Duodenal mucosa (tissue), 2 donors: ENCODE measurements around the gene PTPRF.

Source experiments
- H3K27ac ChIP-seq: one replicate; pipeline ENCODE4 v1.7.0; 2013; ENCODE audit warnings: low read depth, low read length
- H3K27me3 ChIP-seq, 2 donors: one replicate each; pipeline ENCODE4 v1.7.0; 2013; ENCODE audit warnings: low read length in 2 of 2, control low read depth in 1 of 2; ENCODE audit not compliant: insufficient read depth in 2 of 2, control insufficient read depth in 1 of 2
- H3K36me3 ChIP-seq, 2 donors: one replicate each; pipeline ENCODE4 v1.7.0; 2013; ENCODE audit warnings: low read length in 2 of 2, control low read depth in 1 of 2; ENCODE audit not compliant: insufficient read depth in 2 of 2, control insufficient read depth in 1 of 2
- H3K4me1 ChIP-seq, 2 donors: one replicate each; pipeline ENCODE4 v1.7.0; 2013; ENCODE audit warnings: low read length in 2 of 2, control low read depth in 1 of 2; ENCODE audit not compliant: insufficient read depth in 2 of 2, control insufficient read depth in 1 of 2
- H3K4me3 ChIP-seq, 2 donors: one replicate each; pipeline ENCODE4 v1.7.0; 2013; ENCODE audit warnings: low read length in 2 of 2, low read depth in 1 of 2
- H3K9ac ChIP-seq, 2 donors: one replicate each; pipeline ENCODE4 v1.7.0; 2013; ENCODE audit warnings: low read length in 2 of 2, low read depth in 1 of 2
- H3K9me3 ChIP-seq, 2 donors: one replicate each; pipeline ENCODE4 v1.7.0; 2013; ENCODE audit warnings: low read length in 2 of 2, control low read depth in 1 of 2; ENCODE audit not compliant: control insufficient read depth in 1 of 2

PTPRF gene

DNA sequence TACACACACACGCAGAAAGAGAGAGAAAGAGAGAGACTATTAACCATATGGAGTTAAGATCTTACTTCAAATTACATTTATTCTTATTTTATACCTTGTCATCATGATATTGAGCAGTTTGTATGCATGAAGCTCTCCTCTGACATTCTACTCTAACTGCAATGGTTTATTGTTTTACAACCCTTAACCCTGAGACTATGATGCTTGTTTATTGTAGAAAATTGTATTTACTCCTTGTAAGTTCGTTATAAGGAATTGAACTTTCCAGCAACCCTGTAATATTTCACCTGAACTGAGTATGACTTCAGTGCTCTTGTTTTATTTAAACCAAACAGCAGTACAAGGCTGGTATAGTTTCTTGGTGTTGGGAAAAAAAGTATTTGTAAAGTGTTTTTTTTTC is 18.6 kb upstream of the PTPRF start:
- no peak overlapping the region for H3K9ac ChIP-seq
- H3K4me3 ChIP-seq, result no peak overlapping the region
- no peak overlapping the region for H3K27ac ChIP-seq
- no peaks in the 10 kb centered on the region for H3K4me1 ChIP-seq
- H3K27me3 ChIP-seq, result no peaks in the 10 kb centered on the region
- H3K36me3 ChIP-seq, result no peaks in the 10 kb centered on the region
- H3K9me3 ChIP-seq, result peaks cover 0 to 4% of the 10 kb centered on the region in 2 donors

DNA sequence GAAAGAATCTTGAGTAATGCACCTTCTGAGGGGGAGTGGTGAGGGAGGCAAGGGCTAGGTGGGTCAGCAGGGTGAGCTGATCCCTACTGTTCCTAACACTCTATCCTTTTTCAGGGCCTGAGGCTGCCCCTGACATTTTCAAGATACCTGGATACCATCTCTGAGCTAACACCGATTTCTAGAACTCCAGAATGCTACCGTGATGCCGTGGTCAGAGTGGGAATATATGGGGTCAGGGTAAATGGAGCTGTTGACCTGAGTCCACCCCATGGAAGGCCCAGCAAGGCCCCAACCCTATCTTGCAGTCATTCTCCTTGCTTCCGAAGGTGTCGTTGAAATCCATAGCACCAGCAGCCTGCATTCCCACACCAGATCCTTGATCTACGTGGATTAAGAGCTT is 18.0 kb upstream of the PTPRF start:
- H3K4me1 ChIP-seq, result no peaks in the 10 kb centered on the region
- H3K9ac ChIP-seq, result no peak overlapping the region
- no peak overlapping the region for H3K4me3 ChIP-seq
- H3K27me3 ChIP-seq, result no peaks in the 10 kb centered on the region
- no peak overlapping the region for H3K27ac ChIP-seq
- H3K9me3 ChIP-seq, result peaks cover 0 to 4% of the 10 kb centered on the region in 2 donors
- H3K36me3 ChIP-seq, result no peaks in the 10 kb centered on the region

DNA sequence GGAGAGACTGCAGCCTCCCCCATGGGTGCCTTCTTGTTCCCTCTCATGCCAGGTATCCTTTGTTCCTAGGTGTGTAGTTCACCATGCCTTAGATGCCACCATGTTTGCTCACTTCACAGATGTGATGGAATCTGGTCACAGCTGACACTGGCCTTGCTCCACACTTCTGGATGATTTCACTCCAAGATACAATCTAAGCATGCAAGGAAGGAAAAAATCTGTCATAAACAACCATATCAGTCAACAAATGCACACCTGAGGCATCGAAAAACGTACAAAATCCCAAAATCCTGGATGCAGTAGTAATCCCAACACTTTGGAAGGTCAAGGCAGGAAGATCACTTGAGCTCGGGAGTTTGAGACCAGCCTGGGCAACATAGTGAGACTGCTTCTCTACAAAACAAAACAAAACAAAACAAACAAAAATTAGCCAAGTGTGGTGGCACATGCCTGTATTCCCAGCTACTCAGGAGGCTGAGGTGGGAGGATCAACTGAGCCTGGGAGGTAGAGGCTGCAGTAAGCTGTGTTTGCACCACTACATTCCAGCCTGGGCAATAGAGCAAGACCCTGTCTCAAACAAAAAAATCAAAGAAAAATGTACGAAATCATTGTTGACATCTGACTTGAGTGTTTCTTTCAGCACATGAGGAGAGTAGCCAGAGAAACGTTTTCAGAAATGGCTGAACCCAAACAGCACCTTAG is 17.1 kb upstream of the PTPRF start:
- Histone ChIP-seq H3K4me3 (no peak overlapping the region), H3K27me3 (no peaks in the 10 kb centered on the region), H3K36me3 (no peaks in the 10 kb centered on the region), H3K4me1 (no peaks in the 10 kb centered on the region), H3K9ac (no peak overlapping the region), H3K9me3 (peaks cover 0 to 4% of the 10 kb centered on the region in 2 donors), H3K27ac (no peak overlapping the region)

DNA sequence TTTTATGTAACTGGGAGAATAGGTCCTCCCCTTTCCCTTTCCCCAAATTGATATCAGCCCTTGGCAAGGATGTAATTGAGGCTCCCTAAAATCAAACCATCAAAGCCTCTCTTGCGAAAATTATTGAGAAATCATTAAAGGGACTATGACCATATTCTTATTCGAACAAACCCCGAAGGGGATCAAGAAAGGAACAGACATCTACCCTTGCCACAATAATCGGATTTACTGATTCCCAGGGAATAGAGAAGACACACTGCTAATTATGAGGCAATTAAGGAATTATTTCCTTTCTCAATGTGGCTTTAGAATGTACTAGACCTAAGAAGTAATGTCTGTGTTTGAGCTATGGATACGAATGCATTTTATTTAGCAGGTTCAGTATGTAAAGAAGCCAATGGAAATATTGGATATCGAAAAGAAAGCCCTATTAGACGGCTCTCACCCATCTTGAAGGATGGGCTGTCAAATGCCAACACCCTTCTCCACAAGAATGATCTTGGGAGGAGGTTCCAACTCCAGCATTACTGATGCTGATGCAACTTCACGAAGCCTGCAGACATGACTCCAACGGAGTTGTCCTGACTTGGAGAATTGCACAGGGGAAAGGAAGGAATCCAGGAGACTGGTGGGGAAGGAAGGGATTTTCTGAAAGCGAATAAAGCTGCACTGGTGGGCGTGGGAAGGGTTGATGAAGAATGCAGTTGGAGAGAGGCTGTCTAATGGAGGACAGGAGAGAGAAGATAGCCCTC is 11.6 kb upstream of the PTPRF start:
- Histone ChIP-seq H3K27me3 (peaks cover 0 to 5% of the 10 kb centered on the region in 2 donors), H3K4me1 (peaks cover 7 to 13% of the 10 kb centered on the region in 2 donors), H3K4me3 (no peak overlapping the region), H3K27ac (no peak overlapping the region), H3K36me3 (no peaks in the 10 kb centered on the region), H3K9ac (no peak overlapping the region), H3K9me3 (no peaks in the 10 kb centered on the region)

DNA sequence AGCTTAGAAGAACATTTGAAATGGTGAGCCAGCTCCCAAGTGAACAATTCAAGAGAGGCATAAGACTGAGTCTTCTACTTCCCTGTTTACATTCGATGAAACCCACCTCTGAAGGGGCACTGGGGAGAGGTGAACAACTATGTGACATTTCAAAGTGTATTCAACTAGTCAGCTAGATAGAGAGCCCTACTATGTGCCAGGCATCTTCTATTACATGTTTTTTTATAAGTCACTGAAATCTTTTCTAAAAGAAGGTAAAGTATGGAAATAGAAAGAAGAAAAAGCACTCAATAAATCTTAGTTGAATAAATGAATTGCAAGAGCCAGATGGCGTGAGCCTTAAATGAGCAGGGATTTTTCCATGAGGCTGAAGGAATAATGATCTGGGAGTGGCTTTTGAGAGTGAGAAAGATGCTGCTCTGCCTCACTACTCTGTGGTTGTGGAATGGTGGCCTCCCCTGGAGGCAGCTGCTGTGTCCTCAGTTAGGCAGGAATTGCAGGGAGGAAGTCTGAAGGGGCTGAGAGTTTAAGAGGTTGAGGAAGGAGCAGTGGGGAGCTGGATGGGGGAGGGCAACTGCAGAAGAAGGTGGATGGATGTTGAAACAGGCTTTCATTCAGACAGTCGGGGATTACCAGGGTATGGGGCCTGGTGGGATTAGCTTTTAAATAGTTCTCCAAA is 10.4 kb upstream of the PTPRF start:
- Histone ChIP-seq H3K9me3 (no peaks in the 10 kb centered on the region), H3K27ac (no peak overlapping the region), H3K36me3 (no peaks in the 10 kb centered on the region), H3K27me3 (peaks cover 0 to 5% of the 10 kb centered on the region in 2 donors), H3K4me3 (no peak overlapping the region), H3K4me1 (peaks cover 11 to 17% of the 10 kb centered on the region in 2 donors), H3K9ac (no peak overlapping the region)

DNA sequence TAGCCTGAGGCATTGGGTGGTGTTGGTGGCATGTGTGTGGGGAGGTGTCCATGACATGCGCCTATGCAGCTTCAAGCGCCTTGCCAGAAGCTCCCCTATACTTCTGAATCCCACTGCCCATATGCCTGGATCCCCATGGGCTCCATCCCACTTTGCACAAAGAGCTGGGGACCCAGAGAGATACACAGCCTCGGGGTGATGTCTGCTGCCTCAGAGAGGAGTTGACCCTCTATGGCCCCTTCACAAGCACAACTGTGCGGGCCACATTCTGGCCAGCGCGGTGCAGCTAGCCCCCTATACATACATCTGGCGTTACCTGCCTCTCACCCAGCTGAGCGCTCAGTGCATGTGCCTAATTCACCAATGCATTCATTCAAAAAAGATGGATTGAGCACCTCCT is 9.6 kb upstream of the PTPRF start:
- H3K27ac ChIP-seq, result no peak overlapping the region
- H3K4me3 ChIP-seq, result no peak overlapping the region
- H3K4me1 ChIP-seq, result peaks cover 14 to 17% of the 10 kb centered on the region in 2 donors
- peaks cover 0 to 5% of the 10 kb centered on the region in 2 donors for H3K27me3 ChIP-seq
- H3K36me3 ChIP-seq, result no peaks in the 10 kb centered on the region
- no peaks in the 10 kb centered on the region for H3K9me3 ChIP-seq
- H3K9ac ChIP-seq, result no peak overlapping the region

DNA sequence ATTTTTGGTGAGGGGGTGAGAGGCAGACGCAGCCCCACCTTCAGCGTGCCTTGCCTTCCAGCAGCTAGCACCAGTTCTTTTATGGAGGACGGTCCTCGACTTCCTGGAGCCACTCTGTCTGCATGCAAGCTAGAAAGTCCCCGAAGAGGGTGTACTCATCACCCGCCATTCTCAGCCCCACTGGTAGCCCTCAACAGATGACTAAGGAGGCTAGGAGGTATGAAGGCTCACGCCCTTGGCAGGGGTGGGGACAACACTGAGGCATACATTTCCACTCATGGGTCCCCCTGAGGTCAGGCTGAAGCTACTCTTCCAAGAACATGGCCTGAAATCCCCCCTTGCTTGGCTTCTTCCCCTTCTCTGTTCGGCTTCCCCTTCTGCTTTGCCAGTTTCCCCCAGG is 8.9 kb upstream of the PTPRF start:
- peaks cover 14 to 17% of the 10 kb centered on the region in 2 donors for H3K4me1 ChIP-seq
- peaks cover 0 to 5% of the 10 kb centered on the region in 2 donors for H3K27me3 ChIP-seq

DNA sequence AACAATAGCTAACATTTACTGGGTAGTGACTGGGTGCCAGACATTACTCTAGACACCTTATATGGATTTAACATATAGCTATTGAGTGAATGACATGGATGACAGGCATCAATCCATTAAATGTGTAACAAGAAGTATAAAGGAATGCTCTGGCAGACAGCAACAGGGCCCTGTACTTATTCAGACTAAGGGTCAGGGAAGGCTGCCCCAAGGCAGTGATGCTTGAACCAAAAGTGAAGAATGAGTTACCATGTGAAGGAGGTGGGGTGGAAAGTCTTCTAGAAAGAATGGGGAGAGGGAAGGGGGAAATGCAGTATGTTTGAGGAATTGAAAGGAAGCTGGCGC is 8.3 kb upstream of the PTPRF start:
- Histone ChIP-seq H3K27ac (no peak overlapping the region), H3K36me3 (no peaks in the 10 kb centered on the region), H3K9me3 (no peaks in the 10 kb centered on the region), H3K9ac (no peak overlapping the region), H3K4me1 (peaks cover 14 to 17% of the 10 kb centered on the region in 2 donors), H3K27me3 (peaks cover 0 to 5% of the 10 kb centered on the region in 2 donors), H3K4me3 (no peak overlapping the region)

More for the DNA sequence above, 8.9 kb upstream of the PTPRF start:
- Histone ChIP-seq H3K27ac (no peak overlapping the region), H3K36me3 (no peaks in the 10 kb centered on the region), H3K4me3 (no peak overlapping the region), H3K9me3 (no peaks in the 10 kb centered on the region), H3K9ac (no peak overlapping the region)

DNA sequence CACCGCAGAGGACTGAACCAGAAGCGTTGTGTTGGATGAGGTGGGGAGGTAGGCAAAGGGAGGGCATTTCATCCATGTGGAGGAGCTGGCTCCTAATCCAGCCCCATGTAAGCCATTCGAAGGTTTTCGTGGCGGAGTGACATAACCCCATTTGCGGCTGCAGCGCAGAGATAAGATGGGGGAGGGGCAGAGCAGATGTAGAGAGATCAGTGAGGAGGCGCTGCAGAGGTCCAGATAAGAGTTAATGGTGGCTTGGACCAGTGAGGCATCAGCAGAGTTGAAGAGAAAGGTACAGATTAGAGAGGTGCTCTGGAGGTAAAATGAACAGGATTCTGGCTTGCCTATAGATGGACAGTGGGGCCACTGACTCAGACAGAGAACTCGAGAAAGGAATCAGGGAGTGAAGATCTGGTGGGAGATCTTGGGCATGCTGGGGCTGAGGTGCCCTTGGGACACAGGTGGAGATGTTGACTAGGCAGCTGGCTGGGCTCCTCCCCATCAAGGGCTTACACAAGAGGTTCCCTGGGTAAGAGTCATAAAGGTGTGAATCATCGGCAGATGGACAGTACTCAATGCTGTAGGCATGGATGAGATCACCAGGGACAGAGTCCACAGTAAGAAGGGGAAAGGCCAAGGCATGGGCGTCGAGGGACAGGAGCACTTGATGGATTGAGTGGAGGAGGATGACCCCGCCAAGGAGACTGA is 7.8 kb upstream of the PTPRF start:
- Histone ChIP-seq H3K4me1 (peaks cover 14 to 17% of the 10 kb centered on the region in 2 donors), H3K9me3 (no peaks in the 10 kb centered on the region), H3K27ac (no peak overlapping the region), H3K4me3 (no peak overlapping the region), H3K36me3 (no peaks in the 10 kb centered on the region), H3K9ac (no peak overlapping the region), H3K27me3 (peaks cover 0 to 5% of the 10 kb centered on the region in 2 donors)
